HepG2 (cell line): ENCODE results near the gene VARS1. TPM values are rescaled to one million over a fixed set of nuclear protein-coding genes. Genes with fewer than 3 reads are reported as not detected.

ENCODE experiments used
- ATF7-NPFF ChIP-seq: sonication (generic); formaldehyde crosslinking; IDR thresholded peaks from 2 replicates; pipeline ENCODE4 v1.8.1; 2023; ENCODE audit warnings: mild to moderate bottlenecking, low read depth, missing genetic modification reagents, moderate library complexity
- CREM ChIP-seq, 2 experiments: sonication (generic) in 1 of 2; formaldehyde crosslinking in 1 of 2; IDR thresholded peaks; 2 replicates each; pipeline versions ENCODE4 v1.4.0 to v1.6.1; 2016 to 2020; ENCODE audit warnings: antibody characterized with exemption in 1 of 2, mild to moderate bottlenecking in 1 of 2, missing genetic modification reagents in 1 of 2
- ELF3 ChIP-seq: IDR thresholded peaks from 2 replicates; pipeline ENCODE4 v1.6.1; 2016; ENCODE audit warnings: missing genetic modification reagents, missing compliant biosample characterization
- FOXA1 ChIP-seq, 2 experiments: fragments of 450-650 bp in 1 of 2; sonication (generic) in 1 of 2; formaldehyde crosslinking in 1 of 2; IDR thresholded peaks; 2 replicates each; pipeline versions ENCODE4 v1.4.0 to v1.6.1; 2016 to 2020; ENCODE audit warnings: missing genetic modification reagents in 1 of 2
- KDM5A ChIP-seq: fragments of 200-600 bp; sonication (generic); IDR thresholded peaks from 2 replicates; pipeline ENCODE4 v1.7.0; 2018; ENCODE audit warnings: antibody characterized with exemption, mild to moderate bottlenecking, low read length, borderline replicate concordance
- KLF11 ChIP-seq: IDR thresholded peaks from 2 replicates; pipeline ENCODE4 v1.6.1; 2016; ENCODE audit warnings: missing compliant biosample characterization
- MED13 ChIP-seq: sonication (generic); formaldehyde crosslinking; IDR thresholded peaks from 2 replicates; pipeline ENCODE4 v1.5.0; 2020; ENCODE audit warnings: missing genetic modification reagents
- PITX1 ChIP-seq: sonication (generic); formaldehyde crosslinking; IDR thresholded peaks from 2 replicates; pipeline ENCODE4 v1.5.1; 2020; ENCODE audit warnings: mild to moderate bottlenecking, missing genetic modification reagents
- RFX5 ChIP-seq: IDR thresholded peaks from 2 replicates; pipeline ENCODE4 v1.6.1; 2011; ENCODE audit warnings: low read depth, low read length, improper control_type of control experiment
- SOX6 ChIP-seq, 2 experiments: fragments of 450-650 bp in 1 of 2; sonication (generic) in 1 of 2; formaldehyde crosslinking in 1 of 2; IDR thresholded peaks; 2 replicates each; pipeline versions ENCODE4 v1.4.0 to v1.6.1; 2017 to 2020; ENCODE audit warnings: antibody characterized with exemption in 1 of 2, mild to moderate bottlenecking in 1 of 2, missing genetic modification reagents in 1 of 2
- SRSF9 ChIP-seq: fragments of 200-400 bp; formaldehyde crosslinking; IDR thresholded peaks from 2 replicates; pipeline ENCODE4 v1.6.1; 2018; ENCODE audit warnings: borderline replicate concordance, mild to moderate bottlenecking, low read depth, low read length; ENCODE audit not compliant: insufficient read depth, poor library complexity, severe bottlenecking
- TGIF2 ChIP-seq: IDR thresholded peaks from 2 replicates; pipeline ENCODE4 v1.6.1; 2016; ENCODE audit warnings: control low read depth, missing compliant biosample characterization
- ZFY ChIP-seq: sonication (generic); formaldehyde crosslinking; IDR thresholded peaks from 2 replicates; pipeline ENCODE4 v1.4.0; 2020; ENCODE audit warnings: missing genetic modification reagents
- ZNF136 ChIP-seq: sonication (generic); formaldehyde crosslinking; IDR thresholded peaks from 2 replicates; pipeline ENCODE4 v1.8.1; 2022; ENCODE audit warnings: low read depth, mild to moderate bottlenecking, moderate library complexity, missing genetic modification reagents
- ZNF251 ChIP-seq: sonication (generic); formaldehyde crosslinking; IDR thresholded peaks from 2 replicates; pipeline ENCODE4 v1.9.0; 2021; ENCODE audit warnings: mild to moderate bottlenecking, missing genetic modification reagents
- ZNF274 ChIP-seq: sonication (generic); formaldehyde crosslinking; IDR thresholded peaks from 2 replicates; pipeline ENCODE4 v1.5.1; 2020; ENCODE audit warnings: mild to moderate bottlenecking, missing genetic modification reagents
- ZNF550 ChIP-seq: sonication (generic); formaldehyde crosslinking; IDR thresholded peaks from 2 replicates; pipeline ENCODE4 v1.4.0; 2020; ENCODE audit warnings: mild to moderate bottlenecking, missing genetic modification reagents, borderline replicate concordance
- ZNF558 ChIP-seq: sonication (generic); formaldehyde crosslinking; IDR thresholded peaks from 2 replicates; pipeline ENCODE4 v1.9.0; 2022; ENCODE audit warnings: mild to moderate bottlenecking, missing genetic modification reagents, borderline replicate concordance
- ZNF652 ChIP-seq: IDR thresholded peaks from 2 replicates; pipeline ENCODE4 v1.6.1; 2016; ENCODE audit warnings: low read depth, borderline replicate concordance
- ZNF660 ChIP-seq: sonication (generic); formaldehyde crosslinking; IDR thresholded peaks from 2 replicates; pipeline ENCODE4 v1.5.1; 2020; ENCODE audit warnings: mild to moderate bottlenecking, low read depth, missing genetic modification reagents, borderline replicate concordance
- polyA plus RNA-seq, 8 experiments: library from polyadenylated mRNA; depleted of rRNA in 3 of 8; stranded (reverse) in 7 of 8; unstranded in 1 of 8; fragments of >200 nt; fragmentation: Illumina TruSeq in 4 of 8; extraction: Trizol in 4 of 8; gene quantifications; 2 replicates each; pipeline versions ENCODE4 v1.2.1 to v1.2.3, GENCODE V29; 2011 to 2016; ENCODE audit warnings: low read depth in 4 of 8, missing spikeins in 1 of 8, mixed read lengths in 1 of 8; ENCODE audit not compliant: insufficient read depth in 1 of 8
- total RNA-seq, 5 experiments: library from RNA; depleted of rRNA; stranded (reverse); fragments of >200 nt; fragmentation: Illumina TruSeq; extraction: Trizol; gene quantifications; 2 replicates each; pipeline ENCODE4 v1.2.3, GENCODE V29; 2016; ENCODE audit warnings: low read depth in 1 of 5
- TF ChIP-seq, protein P1 (sequence below): sonication (generic); formaldehyde crosslinking; conservative IDR thresholded peaks from 2 replicates; pipeline ENCODE4 v1.8.0; 2022; ENCODE audit warnings: low read depth, missing genetic modification reagents
- TF ChIP-seq, protein P2 (sequence below): sonication (generic); formaldehyde crosslinking; IDR thresholded peaks from 2 replicates; pipeline ENCODE4 v1.9.0; 2022; ENCODE audit warnings: low read depth, missing genetic modification reagents
- TF ChIP-seq, protein P3 (sequence below): sonication (generic); formaldehyde crosslinking; IDR thresholded peaks from 2 replicates; pipeline ENCODE4 v1.4.0; 2020; ENCODE audit warnings: mild to moderate bottlenecking, missing genetic modification reagents
- TF ChIP-seq, protein P4 (sequence below): sonication (generic); formaldehyde crosslinking; IDR thresholded peaks from 2 replicates; pipeline ENCODE4 v1.4.0; 2020; ENCODE audit warnings: missing genetic modification reagents, mild to moderate bottlenecking, borderline replicate concordance
- TF ChIP-seq, protein P5 (sequence below): sonication (generic); formaldehyde crosslinking; IDR thresholded peaks from 2 replicates; pipeline ENCODE4 v1.5.0; 2020; ENCODE audit warnings: mild to moderate bottlenecking, missing genetic modification reagents

The VARS1 gene
- total and polyA plus RNA-seq, 2 of the 13 experiments (the other 11 are each of a cell fraction or from before 2014, with no cell fraction given) = 14.7 to 56.1 TPM

DNA sequence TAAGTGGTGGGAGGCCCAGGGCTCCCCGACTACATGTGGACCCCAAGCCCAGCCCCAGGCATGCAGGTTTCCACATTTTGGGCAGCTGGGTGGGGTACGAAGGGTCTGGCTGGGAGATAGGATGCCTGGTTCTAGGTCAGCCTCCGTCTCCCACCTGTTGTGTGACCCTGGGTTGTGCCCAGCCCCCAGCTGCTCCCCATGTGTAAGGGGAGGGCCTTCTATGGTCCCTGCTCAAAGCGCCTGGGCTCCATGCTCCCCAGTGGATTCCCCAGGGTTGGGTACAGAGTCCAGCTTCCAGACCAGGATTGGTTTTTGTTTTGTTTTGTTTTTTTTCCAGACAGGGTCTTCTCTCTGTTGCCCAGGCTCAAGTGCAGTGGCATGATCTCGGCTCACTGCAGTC lies 17.4 kb downstream of the VARS1 start (continued):
- TF ChIP-seq, protein P1, sequence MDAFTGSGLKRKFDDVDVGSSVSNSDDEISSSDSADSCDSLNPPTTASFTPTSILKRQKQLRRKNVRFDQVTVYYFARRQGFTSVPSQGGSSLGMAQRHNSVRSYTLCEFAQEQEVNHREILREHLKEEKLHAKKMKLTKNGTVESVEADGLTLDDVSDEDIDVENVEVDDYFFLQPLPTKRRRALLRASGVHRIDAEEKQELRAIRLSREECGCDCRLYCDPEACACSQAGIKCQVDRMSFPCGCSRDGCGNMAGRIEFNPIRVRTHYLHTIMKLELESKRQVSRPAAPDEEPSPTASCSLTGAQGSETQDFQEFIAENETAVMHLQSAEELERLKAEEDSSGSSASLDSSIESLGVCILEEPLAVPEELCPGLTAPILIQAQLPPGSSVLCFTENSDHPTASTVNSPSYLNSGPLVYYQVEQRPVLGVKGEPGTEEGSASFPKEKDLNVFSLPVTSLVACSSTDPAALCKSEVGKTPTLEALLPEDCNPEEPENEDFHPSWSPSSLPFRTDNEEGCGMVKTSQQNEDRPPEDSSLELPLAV (CRISPR knock-in tag) = no peak
- TF ChIP-seq TGIF2 (CRISPR knock-in tag) (no peak), ATF7-NPFF (CRISPR knock-in tag) (0 out of 2 replicates have a peak, but pooled peaks have one; percentile 5), KLF11 (CRISPR knock-in tag) (no peak), ZNF251 (CRISPR knock-in tag) (no peak), ZNF550 (CRISPR knock-in tag) (no peak), ZNF274 (CRISPR knock-in tag) (no peak; the same call in 1 of the 2 replicates), ZNF652 (no peak), KDM5A (no peak), FOXA1 (IDR thresholded peaks at IDR 0.05) (no peak), FOXA1 (CRISPR knock-in tag; IDR thresholded peaks at IDR 0.05) (no peak), ZNF136 (CRISPR knock-in tag) (no peak), SOX6 (IDR thresholded peaks at IDR 0.05) (no peak), SOX6 (CRISPR knock-in tag; IDR thresholded peaks at IDR 0.05) (peak; percentile 2; the same call in 1 of the 2 replicates), ELF3 (no peak), ZNF660 (no peak), CREM (IDR thresholded peaks at IDR 0.05) (no peak), CREM (CRISPR knock-in tag; IDR thresholded peaks at IDR 0.05) (no peak), RFX5 (no peak), ZFY (CRISPR knock-in tag) (no peak), MED13 (CRISPR knock-in tag) (no peak), ZNF558 (CRISPR knock-in tag) (no peak), SRSF9 (no peak), PITX1 (CRISPR knock-in tag) (no peak; the same call in 1 of the 2 replicates)
- TF ChIP-seq, protein P2, sequence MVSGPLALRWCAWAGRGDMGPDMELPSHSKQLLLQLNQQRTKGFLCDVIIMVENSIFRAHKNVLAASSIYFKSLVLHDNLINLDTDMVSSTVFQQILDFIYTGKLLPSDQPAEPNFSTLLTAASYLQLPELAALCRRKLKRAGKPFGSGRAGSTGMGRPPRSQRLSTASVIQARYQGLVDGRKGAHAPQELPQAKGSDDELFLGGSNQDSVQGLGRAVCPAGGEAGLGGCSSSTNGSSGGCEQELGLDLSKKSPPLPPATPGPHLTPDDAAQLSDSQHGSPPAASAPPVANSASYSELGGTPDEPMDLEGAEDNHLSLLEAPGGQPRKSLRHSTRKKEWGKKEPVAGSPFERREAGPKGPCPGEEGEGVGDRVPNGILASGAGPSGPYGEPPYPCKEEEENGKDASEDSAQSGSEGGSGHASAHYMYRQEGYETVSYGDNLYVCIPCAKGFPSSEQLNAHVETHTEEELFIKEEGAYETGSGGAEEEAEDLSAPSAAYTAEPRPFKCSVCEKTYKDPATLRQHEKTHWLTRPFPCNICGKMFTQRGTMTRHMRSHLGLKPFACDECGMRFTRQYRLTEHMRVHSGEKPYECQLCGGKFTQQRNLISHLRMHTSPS (CRISPR knock-in tag) = no peak
- TF ChIP-seq, protein P3, sequence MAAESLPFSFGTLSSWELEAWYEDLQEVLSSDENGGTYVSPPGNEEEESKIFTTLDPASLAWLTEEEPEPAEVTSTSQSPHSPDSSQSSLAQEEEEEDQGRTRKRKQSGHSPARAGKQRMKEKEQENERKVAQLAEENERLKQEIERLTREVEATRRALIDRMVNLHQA (CRISPR knock-in tag) = no peak
- TF ChIP-seq, protein P4, sequence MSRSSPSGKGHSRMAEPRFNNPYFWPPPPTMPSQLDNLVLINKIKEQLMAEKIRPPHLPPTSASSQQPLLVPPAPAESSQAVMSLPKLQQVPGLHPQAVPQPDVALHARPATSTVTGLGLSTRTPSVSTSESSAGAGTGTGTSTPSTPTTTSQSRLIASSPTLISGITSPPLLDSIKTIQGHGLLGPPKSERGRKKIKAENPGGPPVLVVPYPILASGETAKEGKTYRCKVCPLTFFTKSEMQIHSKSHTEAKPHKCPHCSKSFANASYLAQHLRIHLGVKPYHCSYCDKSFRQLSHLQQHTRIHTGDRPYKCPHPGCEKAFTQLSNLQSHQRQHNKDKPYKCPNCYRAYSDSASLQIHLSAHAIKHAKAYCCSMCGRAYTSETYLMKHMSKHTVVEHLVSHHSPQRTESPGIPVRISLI (CRISPR knock-in tag) = peak; percentile 78; the same call in 1 of the 2 replicates
- TF ChIP-seq, protein P5, sequence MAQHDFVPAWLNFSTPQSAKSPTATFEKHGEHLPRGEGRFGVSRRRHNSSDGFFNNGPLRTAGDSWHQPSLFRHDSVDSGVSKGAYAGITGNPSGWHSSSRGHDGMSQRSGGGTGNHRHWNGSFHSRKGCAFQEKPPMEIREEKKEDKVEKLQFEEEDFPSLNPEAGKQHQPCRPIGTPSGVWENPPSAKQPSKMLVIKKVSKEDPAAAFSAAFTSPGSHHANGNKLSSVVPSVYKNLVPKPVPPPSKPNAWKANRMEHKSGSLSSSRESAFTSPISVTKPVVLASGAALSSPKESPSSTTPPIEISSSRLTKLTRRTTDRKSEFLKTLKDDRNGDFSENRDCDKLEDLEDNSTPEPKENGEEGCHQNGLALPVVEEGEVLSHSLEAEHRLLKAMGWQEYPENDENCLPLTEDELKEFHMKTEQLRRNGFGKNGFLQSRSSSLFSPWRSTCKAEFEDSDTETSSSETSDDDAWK (CRISPR knock-in tag) = no peak
